Nephron progenitor cell (in vitro differentiated cells): ENCODE data around the gene LETM1.

Source experiments
- DNase-seq: peaks from one replicate; pipeline ENCODE4 v3.0.0; 2021
- H3K27ac Mint-ChIP-seq: 2 replicates; pipeline ENCODE4 v1.8.0; 2021; ENCODE audit warnings: mild to moderate bottlenecking, moderate library complexity, mixed read lengths
- H3K27me3 Mint-ChIP-seq: 2 replicates; pipeline ENCODE4 v1.8.0; 2021; ENCODE audit warnings: mild to moderate bottlenecking, low read depth, mixed read lengths; ENCODE audit not compliant: poor library complexity
- H3K36me3 Mint-ChIP-seq: 2 replicates; pipeline ENCODE4 v1.8.0; 2021; ENCODE audit warnings: low read depth, mixed read lengths
- H3K4me1 Mint-ChIP-seq: 2 replicates; pipeline ENCODE4 v1.8.0; 2021; ENCODE audit warnings: mixed read lengths
- H3K4me3 Mint-ChIP-seq: 2 replicates; pipeline ENCODE4 v1.8.0; 2021; ENCODE audit warnings: mild to moderate bottlenecking, moderate library complexity, mixed read lengths
- H3K9me3 Mint-ChIP-seq: 2 replicates; pipeline ENCODE4 v1.8.0; 2021; ENCODE audit warnings: mild to moderate bottlenecking, moderate library complexity, mixed read lengths
- CTCF ChIP-seq: fragments of 200-600 bp; sonication (generic); IDR thresholded peaks from 2 replicates; pipeline ENCODE4 v1.5.0; 2021; ENCODE audit warnings: antibody characterized with exemption

The LETM1 gene

DNA sequence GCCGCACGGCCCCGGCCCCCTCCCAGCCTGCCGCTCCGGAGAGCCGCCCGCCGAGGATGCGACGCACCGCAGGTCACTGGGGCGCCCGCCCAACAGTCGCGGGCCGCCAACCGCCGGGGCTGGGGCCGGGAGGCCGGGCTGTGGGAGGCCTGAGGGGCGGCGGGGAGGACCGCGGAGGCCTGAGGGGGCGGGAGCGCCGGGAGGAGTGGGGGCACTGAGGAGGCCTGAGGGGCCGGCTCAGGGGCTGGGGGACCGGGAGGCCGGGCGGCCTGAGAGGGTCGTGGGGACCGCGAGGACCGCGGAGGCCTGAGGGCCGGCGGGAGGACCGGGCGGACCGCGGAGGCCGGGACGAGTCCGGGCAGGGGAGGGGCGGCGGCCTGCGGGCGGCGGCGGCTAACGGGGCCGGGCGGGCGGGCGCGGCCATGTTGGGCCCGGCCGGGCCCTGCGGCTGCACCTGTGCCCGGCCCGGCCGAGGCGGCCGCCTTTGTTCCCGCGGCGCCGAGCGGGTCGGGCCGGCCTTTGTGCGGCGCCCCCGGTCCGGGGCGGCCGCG is 15.6 kb upstream of the LETM1 start:
- Mint-ChIP-seq H3K27me3 (peaks cover 11% of the 10 kb centered on the region), H3K4me3 (no peak overlapping the region), H3K36me3 (peaks cover 5% of the 10 kb centered on the region), H3K27ac (no peak overlapping the region), H3K9me3 (no peaks in the 10 kb centered on the region), H3K4me1 (peaks cover 47% of the 10 kb centered on the region)
- no peak for DNase-seq
- no peak for TF ChIP-seq CTCF

- peaks cover 52% of the 10 kb centered on the region for H3K4me1 Mint-ChIP-seq
- H3K36me3 Mint-ChIP-seq: peaks cover 5% of the 10 kb centered on the region
- peak; percentile 92 for DNase-seq
- H3K4me3 Mint-ChIP-seq: peak within 1 kb of the TSS; percentile 92
- peak within 1 kb of the TSS; percentile 92 for H3K27ac Mint-ChIP-seq
- H3K27me3 Mint-ChIP-seq: peaks cover 11% of the 10 kb centered on the region
- no peak for TF ChIP-seq CTCF
- H3K9me3 Mint-ChIP-seq: no peaks in the 10 kb centered on the region
These were observed 14.9 kb upstream of the LETM1 start, which contains the start of gene NSD2 for GRCh38 chr4:1870578-1871443. TSS of gene NSD2 (plus strand) at chr4:1871393. CDS start at chr4:1900655, 29,262 bp downstream.

GRCh38 chr4:1870328-1870577 is 14.3 kb upstream of the LETM1 start:
- peak overlapping the region; percentile 85 for H3K4me3 Mint-ChIP-seq
- H3K36me3 Mint-ChIP-seq: peaks cover 5% of the 10 kb centered on the region
- H3K9me3 Mint-ChIP-seq: no peaks in the 10 kb centered on the region
- DNase-seq: peak; percentile 87
- TF ChIP-seq CTCF: no peak
- H3K27me3 Mint-ChIP-seq: peaks cover 11% of the 10 kb centered on the region
- H3K27ac Mint-ChIP-seq: peak overlapping the region; percentile 90
- H3K4me1 Mint-ChIP-seq: peaks cover 52% of the 10 kb centered on the region

GRCh38 chr4:1869530-1870327 is 13.8 kb upstream of the LETM1 start:
- peaks cover 11% of the 10 kb centered on the region for H3K27me3 Mint-ChIP-seq
- peak overlapping the region; percentile 85 for H3K4me3 Mint-ChIP-seq
- no peak for DNase-seq
- H3K27ac Mint-ChIP-seq: peak overlapping the region; percentile 90
- H3K4me1 Mint-ChIP-seq: peaks cover 51% of the 10 kb centered on the region
- H3K9me3 Mint-ChIP-seq: no peaks in the 10 kb centered on the region
- H3K36me3 Mint-ChIP-seq: peaks cover 4% of the 10 kb centered on the region
- TF ChIP-seq CTCF: no peak

- Mint-ChIP-seq H3K27me3 (peaks cover 11% of the 10 kb centered on the region), H3K27ac (no peak overlapping the region), H3K9me3 (no peaks in the 10 kb centered on the region), H3K4me1 (peaks cover 51% of the 10 kb centered on the region), H3K4me3 (no peak overlapping the region), H3K36me3 (no peaks in the 10 kb centered on the region)
- no peak for TF ChIP-seq CTCF
- no peak for DNase-seq
These were observed 13.0 kb upstream of the LETM1 start for GRCh38 chr4:1868912-1869311.
